H1 (cell line): Measurements from ENCODE around the gene DERL3. TPM values are rescaled to one million over a fixed set of nuclear protein-coding genes. Genes with fewer than 3 reads are reported as not detected.

Source experiments
- CTCF ChIA-PET: fragments of 300-600 bp; sonication (Branson Sonifier 250); formaldehyde crosslinking; loops from one replicate; lab custom pipeline; 2021; ENCODE audit not compliant: partially characterized antibody; lab: Charles Lee
- POLR2A ChIA-PET: fragments of 300-600 bp; sonication (Branson Sonifier 250); formaldehyde crosslinking; loops from one replicate; lab custom pipeline; 2021; ENCODE audit warnings: inconsistent platforms; ENCODE audit not compliant: partially characterized antibody; lab: Charles Lee
- DNase-seq, 2 experiments: peaks; one replicate each; pipeline versions ENCODE4 v3.0.0 to v3.0.0-alpha.2; 2010 to 2022; ENCODE audit warnings: low spot score in 2 of 2, low read depth in 1 of 2, mixed read lengths in 1 of 2
- FAIRE-seq: peaks from 2 replicates; lab custom pipeline; 2011; peaks lifted over from hg19 to GRCh38; lab: Jason Lieb, UNC
- H2AFZ ChIP-seq: 2 replicates; pipeline ENCODE4 v1.8.1; 2012; ENCODE audit warnings: low read length, inconsistent platforms
- H2AK5ac ChIP-seq: 2 replicates; pipeline ENCODE4 v1.6.1; 2013; ENCODE audit warnings: low read depth, low read length
- H2BK120ac ChIP-seq: replicated peaks from 2 replicates; pipeline ENCODE3; 2013; ENCODE audit warnings: low read depth, low read length, inconsistent platforms
- H2BK12ac ChIP-seq: 2 replicates; pipeline ENCODE4 v1.6.1; 2013; ENCODE audit warnings: low read depth, low read length
- H2BK15ac ChIP-seq: 2 replicates; pipeline ENCODE4 v1.6.1; 2013; ENCODE audit warnings: low read length
- H2BK20ac ChIP-seq: 2 replicates; pipeline ENCODE4 v1.6.1; 2013; ENCODE audit warnings: low read length
- H2BK5ac ChIP-seq: 2 replicates; pipeline ENCODE4 v1.6.1; 2013; ENCODE audit warnings: low read depth, low read length
- H3K14ac ChIP-seq: 2 replicates; pipeline ENCODE4 v1.6.1; 2013; ENCODE audit warnings: inconsistent platforms; ENCODE audit not compliant: insufficient read length
- H3K18ac ChIP-seq: 2 replicates; pipeline ENCODE4 v1.6.1; 2013; ENCODE audit warnings: low read length; ENCODE audit errors: extremely low read depth
- H3K23ac ChIP-seq: 2 replicates; pipeline ENCODE4 v1.6.1; 2013; ENCODE audit warnings: inconsistent platforms; ENCODE audit not compliant: insufficient read length
- H3K23me2 ChIP-seq: 2 replicates; pipeline ENCODE4 v1.6.1; 2013; ENCODE audit warnings: low read depth, low read length
- H3K27ac ChIP-seq: 2 replicates; pipeline ENCODE4 v1.6.1; 2011; ENCODE audit warnings: low read depth, low read length, inconsistent platforms
- H3K27me3 ChIP-seq, 4 experiments: replicated peaks in 1 of 4; 1 replicate in 1 of 4; 2 replicates in 3 of 4; pipeline versions ENCODE4 v1.6.1 to v1.8.1; 2011 to 2013; ENCODE audit warnings: low read length in 3 of 4, mild to moderate bottlenecking in 3 of 4, inconsistent platforms in 2 of 4, mixed read lengths in 2 of 4, moderate library complexity in 1 of 4; ENCODE audit not compliant: control insufficient read depth in 3 of 4, insufficient read depth in 3 of 4; ENCODE audit errors: extremely low read depth in 1 of 4
- H3K36me3 ChIP-seq, 4 experiments: 2 replicates each; pipeline versions ENCODE4 v1.6.1 to v1.8.1; 2011 to 2013; ENCODE audit warnings: mild to moderate bottlenecking in 4 of 4, low read length in 3 of 4, moderate library complexity in 2 of 4, control low read depth in 1 of 4, inconsistent platforms in 1 of 4; ENCODE audit not compliant: insufficient read depth in 4 of 4, control insufficient read depth in 2 of 4
- H3K4ac ChIP-seq: replicated peaks from 2 replicates; pipeline ENCODE3; 2013; ENCODE audit warnings: low read length, low read depth, mixed read lengths, inconsistent platforms; ENCODE audit not compliant: insufficient read length
- H3K4me1 ChIP-seq, 4 experiments: replicated peaks in 1 of 4; 1 replicate in 1 of 4; 2 replicates in 3 of 4; pipeline versions ENCODE4 v1.6.1 to v1.8.1; 2011 to 2013; ENCODE audit warnings: low read length in 3 of 4, inconsistent platforms in 2 of 4, mixed read lengths in 1 of 4; ENCODE audit not compliant: insufficient read depth in 4 of 4, control insufficient read depth in 3 of 4
- H3K4me2 ChIP-seq, 2 experiments: 2 replicates each; pipeline versions ENCODE4 v1.6.1 to v1.8.1; 2011 to 2013; ENCODE audit warnings: low read depth in 2 of 2, low read length in 2 of 2, control low read depth in 1 of 2, inconsistent platforms in 1 of 2, mild to moderate bottlenecking in 1 of 2; ENCODE audit not compliant: insufficient read depth in 1 of 2
- H3K4me3 ChIP-seq, 4 experiments: fragments of 200-600, 300-600 bp in 1 of 4; sonication (generic), shearing (Covaris generic), sonication (Bioruptor Twin) in 1 of 4; 2 replicates each; pipeline versions ENCODE4 v1.5.1 to v1.8.1; 2011 to 2016; ENCODE audit warnings: low read length in 4 of 4, low read depth in 3 of 4, control low read depth in 2 of 4, inconsistent platforms in 2 of 4, mild to moderate bottlenecking in 2 of 4, mixed read lengths in 1 of 4, moderate library complexity in 1 of 4; ENCODE audit not compliant: insufficient read depth in 2 of 4; ENCODE audit errors: extremely low read depth in 1 of 4
- H3K56ac ChIP-seq: replicated peaks from 2 replicates; pipeline ENCODE3; 2013; ENCODE audit warnings: low read depth, mild to moderate bottlenecking, mixed read lengths, low read length, inconsistent platforms; ENCODE audit not compliant: insufficient read length
- H3K79me1 ChIP-seq: 2 replicates; pipeline ENCODE4 v1.6.1; 2013; ENCODE audit warnings: low read depth, low read length, control low read depth
- H3K79me2 ChIP-seq, 2 experiments: 2 replicates each; pipeline versions ENCODE4 v1.6.1 to v1.8.1; 2012 to 2013; ENCODE audit warnings: low read length in 2 of 2, mild to moderate bottlenecking in 2 of 2, inconsistent platforms in 1 of 2; ENCODE audit not compliant: insufficient read depth in 2 of 2, control insufficient read depth in 1 of 2
- H3K9ac ChIP-seq, 4 experiments: replicated peaks in 1 of 4; 1 replicate in 1 of 4; 2 replicates in 3 of 4; pipeline versions ENCODE4 v1.6.1 to v1.8.1; 2011 to 2013; ENCODE audit warnings: low read depth in 3 of 4, low read length in 3 of 4, control low read depth in 2 of 4, mild to moderate bottlenecking in 2 of 4, moderate library complexity in 2 of 4, inconsistent platforms in 1 of 4; ENCODE audit errors: extremely low read depth in 1 of 4
- H3K9me3 ChIP-seq, 2 experiments: 2 replicates each; pipeline versions ENCODE4 v1.6.1 to v1.8.1; 2012 to 2013; ENCODE audit warnings: mild to moderate bottlenecking in 2 of 2, moderate library complexity in 2 of 2, control low read depth in 1 of 2, inconsistent platforms in 1 of 2, low read depth in 1 of 2, low read length in 1 of 2, mixed read lengths in 1 of 2; ENCODE audit not compliant: insufficient read depth in 2 of 2
- H4K20me1 ChIP-seq, 2 experiments: replicated peaks in 1 of 2; 2 replicates each; pipeline versions ENCODE3 to v1.8.1; 2011 to 2013; ENCODE audit warnings: inconsistent platforms in 2 of 2, low read length in 2 of 2, mild to moderate bottlenecking in 1 of 2; ENCODE audit not compliant: insufficient read depth in 2 of 2, control insufficient read depth in 1 of 2
- H4K5ac ChIP-seq: 2 replicates; pipeline ENCODE4 v1.6.1; 2013; ENCODE audit warnings: low read length, low read depth, mixed read lengths, inconsistent platforms; ENCODE audit not compliant: insufficient read length
- H4K8ac ChIP-seq: 2 replicates; pipeline ENCODE4 v1.8.0; 2013; ENCODE audit warnings: mild to moderate bottlenecking, moderate library complexity, low read length, inconsistent platforms; ENCODE audit not compliant: insufficient read depth; ENCODE audit errors: extremely low read depth
- H4K91ac ChIP-seq: replicated peaks from 2 replicates; pipeline ENCODE3; 2013; ENCODE audit warnings: low read length, mixed read lengths, inconsistent platforms; ENCODE audit not compliant: insufficient read length
- ASH2L ChIP-seq: fragments of 200-600, 300-600 bp; sonication (generic); IDR thresholded peaks from one replicate; pipeline ENCODE4 v1.7.1; 2017; ENCODE audit warnings: low read length
- POLR2A ChIP-seq, 2 experiments: IDR thresholded peaks; 1 replicate in 1 of 2; 2 replicates in 1 of 2; pipeline ENCODE4 v1.6.1; 2011; ENCODE audit warnings: low read depth in 2 of 2, low read length in 2 of 2, mild to moderate bottlenecking in 2 of 2; ENCODE audit errors: control extremely low read depth in 1 of 2
- RAD21 ChIP-seq, 2 experiments: IDR thresholded peaks in 1 of 2; conservative IDR thresholded peaks in 1 of 2; 2 replicates each; pipeline ENCODE4 v1.6.1; 2011; ENCODE audit warnings: low read depth in 2 of 2, low read length in 2 of 2, improper control_type of control experiment in 1 of 2, inconsistent platforms in 1 of 2, mild to moderate bottlenecking in 1 of 2, moderate library complexity in 1 of 2
- YY1 ChIP-seq: IDR thresholded peaks from 2 replicates; pipeline ENCODE4 v1.6.1; 2011; ENCODE audit warnings: low read depth, mild to moderate bottlenecking, low read length
- WGBS, 2 experiments: shearing (Covaris generic) in 1 of 2; methylation state at CpG; one replicate each; pipeline versions ENCODE4 v1.1.6 to v1.1.7; 2013 to 2015; ENCODE audit warnings: low lambda C conversion rate in 2 of 2, mixed read lengths in 2 of 2, inconsistent platforms in 1 of 2, low coverage in 1 of 2, missing lambda C conversion rate in 1 of 2; ENCODE audit not compliant: insufficient replicate concordance in 2 of 2, insufficient coverage in 1 of 2, insufficient read length in 1 of 2; ENCODE audit errors: extremely low coverage in 1 of 2, missing lambda C conversion rate in 1 of 2; 5-methylcytosine and 5-hydroxymethylcytosine counted together
- polyA plus RNA-seq, 7 experiments: library from polyadenylated mRNA; depleted of rRNA in 3 of 7; stranded (reverse) in 5 of 7; unstranded in 2 of 7; fragments of >200 nt in 5 of 7; fragments of 200-250 nt in 2 of 7; gene quantifications; 1 replicate in 5 of 7; 2 replicates in 1 of 7; 4 replicates in 1 of 7; pipeline versions ENCODE4 v1.2.1 to v1.2.3, GENCODE V29; 2011 to 2013; ENCODE audit warnings: missing spikeins in 2 of 7, mixed read lengths in 2 of 7
- total RNA-seq: library from RNA; stranded (reverse); fragmentation: NEBNext Ultra II Directional; extraction: Animal tissue kit (Norgen Biotek cat#: 25700); gene quantifications from 2 replicates; pipeline ENCODE4 v1.2.1, GENCODE V29; 2021

DERL3 gene
- total and polyA plus RNA-seq, 2 of the 8 experiments (the other 6 are each of a cell fraction or from before 2014, with no cell fraction given): 8.7 to 19.5 TPM

DNA sequence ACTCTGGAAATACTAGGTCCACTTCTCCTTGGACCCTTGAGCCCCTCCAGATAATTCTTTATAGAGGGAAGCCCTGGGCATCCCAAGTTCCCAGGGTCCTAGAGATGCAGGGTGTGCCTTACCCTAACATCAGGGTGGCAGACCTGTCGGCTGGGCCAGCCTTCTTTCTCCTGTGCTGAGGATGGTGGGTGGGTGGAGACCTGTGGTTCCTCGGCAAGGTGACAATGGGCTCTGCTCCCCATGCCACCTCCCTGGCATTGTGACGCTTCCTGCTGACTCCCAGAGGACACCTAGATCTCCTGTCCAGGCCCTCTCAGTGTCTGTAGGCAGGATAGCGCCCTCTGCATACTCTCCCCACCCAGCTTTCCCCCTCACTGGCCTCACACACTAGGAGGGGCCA lies 3.8 kb upstream of the DERL3 start:
- no peak for FAIRE-seq
- 0 out of 2 replicates have a peak overlapping the region, but pooled peaks have one; percentile 43 for H2AK5ac ChIP-seq

More for the DNA sequence above, 3.8 kb upstream of the DERL3 start:
- H4K20me1 ChIP-seq: no peaks in the 10 kb centered on the region
- 0 out of 2 replicates have a peak overlapping the region, but pooled peaks have one; percentile 11 for H2BK12ac ChIP-seq
- no peak overlapping the region; the same call in 1 of the 2 replicates for H2BK5ac ChIP-seq
- no peak for DNase-seq
- no peak overlapping the region for H2BK15ac ChIP-seq
- H3K4me3 ChIP-seq: no peak overlapping the region
- H3K9ac ChIP-seq: no peak overlapping the region
- no peak overlapping the region for H3K18ac ChIP-seq
- H3K23me2 ChIP-seq: peaks cover 12% of the 10 kb centered on the region; the same call in 1 of the 2 replicates
- no peak overlapping the region for H2BK20ac ChIP-seq
- no peaks in the 10 kb centered on the region for H3K79me2 ChIP-seq
- peaks cover 0 to 2% (median under 1%) of the 10 kb centered on the region in 4 experiments; a peak in 2 of 7 replicates for H3K27me3 ChIP-seq
- H3K14ac ChIP-seq: no peak overlapping the region
- no peak overlapping the region for H3K27ac ChIP-seq
- no peak overlapping the region; the same call in 1 of the 2 replicates for H4K8ac ChIP-seq
- TF ChIP-seq ASH2L (no peak), RAD21 (IDR thresholded peaks at IDR 0.05 in 1 of 2, conservative IDR thresholded peaks at IDR 0.05 in 1 of 2; ENCODE audit: low read depth in 2 of 2, low read length in 2 of 2) (no peak), YY1 (no peak), POLR2A (IDR thresholded peaks at IDR 0.05; ENCODE audit: control extremely low read depth in 1 of 2, low read depth in 2 of 2, low read length in 2 of 2) (no peak)
- no peak overlapping the region for H3K56ac ChIP-seq
- no peaks in the 10 kb centered on the region for H3K36me3 ChIP-seq
- H3K4me1 ChIP-seq: peaks cover 0 to 28% (median 20%) of the 10 kb centered on the region in 4 experiments; a peak in 6 of 7 replicates
- H2BK120ac ChIP-seq: peak overlapping the region; percentile 60
- WGBS, 2 experiments: 77% methylated on average over 4 of the region's 4 CpGs; no CpG with 5 or more reads in 1 of the 2 experiments
- no peak overlapping the region for H3K4ac ChIP-seq
- H3K79me1 ChIP-seq: no peaks in the 10 kb centered on the region
- H4K5ac ChIP-seq: no peak overlapping the region
- CTCF ChIA-PET: no interaction called here
- POLR2A ChIA-PET: interaction anchor here (1.0 kb wide), 1 partner anchor 20 kb away, joined by 4 read pairs; no protein-coding TSS in a partner anchor
- no peak overlapping the region for H3K4me2 ChIP-seq
- no peaks in the 10 kb centered on the region for H3K9me3 ChIP-seq
- no peak overlapping the region for H3K23ac ChIP-seq
- peak overlapping the region; percentile 69 for H4K91ac ChIP-seq
- no peak overlapping the region for H2AFZ ChIP-seq
